Lower leg skin (tissue), 3 donors: ENCODE data around the gene SERPINB11.

Experiments used
- CTCF ChIP-seq, 3 donors: fragments of 450-650 bp; IDR thresholded peaks; one replicate each; pipeline ENCODE4 v1.5.1; 2016; ENCODE audit warnings: antibody characterized with exemption in 3 of 3, mild to moderate bottlenecking in 3 of 3, moderate library complexity in 2 of 3
- POLR2A ChIP-seq, 2 donors: fragments of 450-650 bp; IDR thresholded peaks; one replicate each; pipeline ENCODE4 v1.6.1; 2016 to 2017; ENCODE audit warnings: antibody characterized with exemption in 2 of 2, mild to moderate bottlenecking in 1 of 2, moderate library complexity in 1 of 2

GRCh38 chr18:63741769-63742168 lies 39.0 kb downstream of the SERPINB11 start:
- TF ChIP-seq CTCF (IDR thresholded peaks at IDR 0.05) (no peak), POLR2A (IDR thresholded peaks at IDR 0.05) (no peak)
